Spleen (tissue), 11 donors: ENCODE measurements around the gene DNAJC27. TPM values are rescaled to one million over a fixed set of nuclear protein-coding genes. Genes with fewer than 3 reads are reported as not detected.

Experiments used
- DNase-seq: peaks from one replicate; pipeline ENCODE4 v3.0.0-alpha.2; 2020
- H3K27ac ChIP-seq, 8 donors: fragments of 200-600 bp; sonication (generic) in 7 of 8; 1 replicate in 4 of 8; 2 replicates in 4 of 8; pipeline versions ENCODE4 v1.5.0 to v1.8.0; 2016 to 2021; ENCODE audit warnings: inconsistent platforms in 4 of 8, mild to moderate bottlenecking in 4 of 8, moderate library complexity in 1 of 8
- H3K27me3 ChIP-seq, 7 donors: fragments of 200-600 bp; sonication (generic) in 6 of 7; replicated peaks in 1 of 7; 1 replicate in 4 of 7; 2 replicates in 3 of 7; pipeline versions ENCODE4 v1.5.0 to v1.8.0; 2016 to 2021; ENCODE audit warnings: inconsistent platforms in 3 of 7, mild to moderate bottlenecking in 1 of 7
- H3K36me3 ChIP-seq, 6 donors: fragments of 200-600 bp; sonication (generic) in 5 of 6; 1 replicate in 4 of 6; 2 replicates in 2 of 6; pipeline versions ENCODE4 v1.5.0 to v1.8.0; 2016 to 2021; ENCODE audit warnings: inconsistent platforms in 2 of 6
- H3K4me1 ChIP-seq, 6 donors: fragments of 200-600 bp; sonication (generic) in 5 of 6; 1 replicate in 3 of 6; 2 replicates in 3 of 6; pipeline versions ENCODE4 v1.5.0 to v1.8.0; 2016 to 2021; ENCODE audit warnings: inconsistent platforms in 3 of 6
- H3K4me3 ChIP-seq, 8 donors: fragments of 200-600 bp; sonication (generic) in 7 of 8; 1 replicate in 4 of 8; 2 replicates in 4 of 8; pipeline versions ENCODE4 v1.5.0 to v1.8.0; 2016 to 2021; ENCODE audit warnings: inconsistent platforms in 4 of 8, mild to moderate bottlenecking in 4 of 8, moderate library complexity in 2 of 8
- H3K9me3 ChIP-seq, 8 donors: fragments of 200-600 bp; sonication (generic) in 7 of 8; 1 replicate in 4 of 8; 2 replicates in 4 of 8; pipeline versions ENCODE4 v1.5.0 to v1.8.0; 2016 to 2021; ENCODE audit warnings: inconsistent platforms in 4 of 8
- CTCF ChIP-seq, 11 experiments: fragments of 200-600 bp in 7 of 11; fragments of 450-650 bp in 4 of 11; sonication (generic) in 4 of 11; IDR thresholded peaks in 8 of 11; conservative IDR thresholded peaks in 3 of 11; 1 replicate in 7 of 11; 2 replicates in 4 of 11; pipeline versions ENCODE4 v1.4.0 to v1.8.0; 2016 to 2021; ENCODE audit warnings: antibody characterized with exemption in 11 of 11, inconsistent platforms in 4 of 11, mild to moderate bottlenecking in 1 of 11
- POLR2A ChIP-seq, 3 donors: fragments of 450-650 bp; IDR thresholded peaks; one replicate each; pipeline ENCODE4 v1.5.1; 2017; ENCODE audit warnings: antibody characterized with exemption in 3 of 3, mild to moderate bottlenecking in 1 of 3
- POLR2AphosphoS5 ChIP-seq, 3 donors: sonication (generic); formaldehyde crosslinking; IDR thresholded peaks; one replicate each; pipeline ENCODE4 v1.5.1; 2017; ENCODE audit warnings: antibody characterized with exemption in 3 of 3
- WGBS, 5 donors: extraction: QIAGEN DNeasy Blood & Tissue Kit in 3 of 5; methylation state at CpG; one replicate each; pipeline versions ENCODE4 v1.1.5 to v1.1.7; 2013 to 2018; 5-methylcytosine and 5-hydroxymethylcytosine counted together
- intact Hi-C: fragments of 100-400 bp; cut with DNase I; formaldehyde crosslinking; loops from one replicate; pipeline ENCODE4 v1.15.0; 2023; ENCODE audit warnings: low total_unique reads
- polyA plus RNA-seq, 3 donors: library from polyadenylated mRNA; stranded (reverse); fragments of 200-250 nt; gene quantifications; one replicate each; pipeline ENCODE4 v1.2.1, GENCODE V29; 2013
- total RNA-seq, 7 donors: library from RNA; depleted of rRNA in 3 of 7; stranded (reverse); fragments of >200 nt in 3 of 7; fragmentation: NEBNext Ultra II Directional in 4 of 7; extraction: Animal tissue kit (Norgen Biotek cat#: 25700) in 4 of 7; gene quantifications; one replicate each; pipeline versions ENCODE4 v1.1.0 to v1.2.1, GENCODE V29; 2016 to 2021
- donor health status: healthy with polysubstance abuse.
- donor health status: DM: no; HTN: no; CAD: no; lungs with moderate emphysema.
- donor health status: DM: no; HTN: no; CAD: no.
- donor health status: Bipolar disorder and iron deficiency.
- donor health status: healthy.
- donor health status: DM: no; HTN: no; CAD: no.
- donor health status: DM: yes; HTN: yes; CAD: no.

DNAJC27 gene
- total and polyA plus RNA-seq, 10 donors = 1.7 to 10.5 (median 6.9) TPM

- TF ChIP-seq POLR2AphosphoS5 (IDR thresholded peaks at IDR 0.05) (peak in 1 of 3 donors; percentile 56), CTCF (IDR thresholded peaks at IDR 0.05 in 8 of 11, conservative IDR thresholded peaks at IDR 0.05 in 3 of 11) (no peak)
- peak; percentile 76 for DNase-seq
- Histone ChIP-seq H3K4me3 (peak overlapping the region; percentile 28 to 87 (median 60)), H3K4me1 (peaks cover 8 to 40% (median 30%) of the 10 kb centered on the region in 6 donors), H3K27me3 (peaks cover 0 to 15% (median 0%) of the 10 kb centered on the region in 7 donors), H3K9me3 (no peaks in the 10 kb centered on the region), H3K36me3 (peaks cover 0 to 15% (median 0%) of the 10 kb centered on the region in 6 donors), H3K27ac (peak overlapping the region in 4 of 8 donors; percentile 21 to 80 (median 60))
- 28 to 43% (median 34%) methylated on average over 13 of the region's 13 CpGs for WGBS, 5 donors
- intact Hi-C loops = no loop called here
These were observed 52.7 kb downstream of the DNAJC27 start for GRCh38 chr2:24919037-24919505.

GRCh38 chr2:24918326-24919036 lies 53.3 kb downstream of the DNAJC27 start:
- no peak for TF ChIP-seq POLR2AphosphoS5 (IDR thresholded peaks at IDR 0.05)
- no peak for TF ChIP-seq CTCF (IDR thresholded peaks at IDR 0.05 in 8 of 11, conservative IDR thresholded peaks at IDR 0.05 in 3 of 11)
- no peak for TF ChIP-seq POLR2A (IDR thresholded peaks at IDR 0.05)
- H3K4me1 ChIP-seq = peaks cover 8 to 40% (median 30%) of the 10 kb centered on the region in 6 donors
- WGBS, 5 donors = 91 to 96% (median 94%) methylated on average over 34 to 42 of the region's 42 CpGs
- H3K4me3 ChIP-seq = peak overlapping the region in 6 of 8 donors; percentile 37 to 87 (median 62)
- no peaks in the 10 kb centered on the region for H3K9me3 ChIP-seq
- peaks cover 0 to 15% (median 0%) of the 10 kb centered on the region in 7 donors for H3K27me3 ChIP-seq
- intact Hi-C loops = no loop called here
- peaks cover 0 to 18% (median 0%) of the 10 kb centered on the region in 6 donors for H3K36me3 ChIP-seq
- peak overlapping the region in 1 of 8 donors; percentile 80 for H3K27ac ChIP-seq
- DNase-seq = peak; percentile 75

- DNase-seq = peak; percentile 49
- WGBS, 5 donors = 88 to 94% (median 91%) methylated on average over 12 of the region's 12 CpGs
- H3K27me3 ChIP-seq = peaks cover 0 to 15% (median 0%) of the 10 kb centered on the region in 7 donors
- H3K36me3 ChIP-seq = peaks cover 0 to 18% (median 0%) of the 10 kb centered on the region in 6 donors
- H3K9me3 ChIP-seq = no peaks in the 10 kb centered on the region
- H3K4me3 ChIP-seq = peak overlapping the region in 2 of 8 donors; percentile 64 to 87
- no peak overlapping the region for H3K27ac ChIP-seq
- TF ChIP-seq CTCF (IDR thresholded peaks at IDR 0.05 in 8 of 11, conservative IDR thresholded peaks at IDR 0.05 in 3 of 11) (no peak), POLR2A (IDR thresholded peaks at IDR 0.05) (no peak), POLR2AphosphoS5 (IDR thresholded peaks at IDR 0.05) (no peak)
- intact Hi-C loops = no loop called here
- peaks cover 8 to 40% (median 30%) of the 10 kb centered on the region in 6 donors for H3K4me1 ChIP-seq
These were observed 53.9 kb downstream of the DNAJC27 start for GRCh38 chr2:24917731-24918325.

- intact Hi-C loops = no loop called here
- no peak for TF ChIP-seq CTCF (IDR thresholded peaks at IDR 0.05 in 8 of 11, conservative IDR thresholded peaks at IDR 0.05 in 3 of 11)
- TF ChIP-seq POLR2AphosphoS5 (IDR thresholded peaks at IDR 0.05) = no peak
- TF ChIP-seq POLR2A (IDR thresholded peaks at IDR 0.05) = no peak
- Histone ChIP-seq H3K9me3 (no peaks in the 10 kb centered on the region), H3K27ac (no peak overlapping the region), H3K36me3 (peaks cover 0 to 18% (median 0%) of the 10 kb centered on the region in 6 donors), H3K4me1 (peaks cover 8 to 40% (median 30%) of the 10 kb centered on the region in 6 donors), H3K27me3 (peaks cover 0 to 15% (median 0%) of the 10 kb centered on the region in 7 donors), H3K4me3 (peak overlapping the region in 1 of 8 donors; percentile 87)
- WGBS, 5 donors = 40 to 57% (median 49%) methylated on average over 7 of the region's 7 CpGs
- DNase-seq = peak; percentile 44
These were observed 54.7 kb downstream of the DNAJC27 start for GRCh38 chr2:24917086-24917485.
